HuH-7 (cell line): Measurements from ENCODE around the gene JMJD1C.
"Not testable (repeated sequence)": the region's sequence is repeated elsewhere in the genome, so short reads cannot be mapped to it uniquely, and the experiment has no call there.

ENCODE experiments used
- DNase-seq: peaks from one replicate; pipeline ENCODE4 v3.0.0; 2011; ENCODE audit warnings: low spot score

JMJD1C gene

GRCh38 chr10:63165249-63165648 lies 300.5 kb downstream of the JMJD1C start:
- DNase-seq = no peak

- no peak for DNase-seq
These were observed 301.6 kb downstream of the JMJD1C start for GRCh38 chr10:63164166-63164623.

GRCh38 chr10:63161592-63161991 lies 304.2 kb downstream of the JMJD1C start:
- no peak for DNase-seq

- peak; percentile 26 for DNase-seq
These were observed 307.7 kb downstream of the JMJD1C start for GRCh38 chr10:63157845-63158624.

GRCh38 chr10:63156236-63156635 lies 309.5 kb downstream of the JMJD1C start:
- no peak for DNase-seq

GRCh38 chr10:63155388-63156020 lies 310.3 kb downstream of the JMJD1C start:
- DNase-seq = no peak

- no peak for DNase-seq
These were observed 311.0 kb downstream of the JMJD1C start for GRCh38 chr10:63154546-63155387.

GRCh38 chr10:63153868-63154545 lies 311.8 kb downstream of the JMJD1C start:
- not testable (repeated sequence) for DNase-seq

GRCh38 chr10:63150745-63151144 lies 315.0 kb downstream of the JMJD1C start:
- DNase-seq = no peak

- no peak for DNase-seq
These were observed 319.3 kb downstream of the JMJD1C start for GRCh38 chr10:63146503-63146902.

- DNase-seq = no peak
These were observed 320.0 kb downstream of the JMJD1C start for GRCh38 chr10:63145782-63146181.

- DNase-seq = no peak
These were observed 321.8 kb downstream of the JMJD1C start for GRCh38 chr10:63143987-63144386.

GRCh38 chr10:63142136-63142535 lies 323.6 kb downstream of the JMJD1C start:
- no peak for DNase-seq

GRCh38 chr10:63140077-63140476 lies 325.7 kb downstream of the JMJD1C start:
- no peak for DNase-seq

- DNase-seq = peak; percentile 28
These were observed 328.5 kb downstream of the JMJD1C start for GRCh38 chr10:63137306-63137705.

- no peak for DNase-seq
These were observed 331.8 kb downstream of the JMJD1C start for GRCh38 chr10:63133821-63134557.

GRCh38 chr10:63133056-63133820 lies 332.5 kb downstream of the JMJD1C start, which contains the start of gene NRBF2:
TSS of gene NRBF2 (plus strand) at chr10:63133328. CDS start at chr10:63133471, 143 bp downstream.
- peak; percentile 68 for DNase-seq

GRCh38 chr10:63132651-63133055 lies 333.1 kb downstream of the JMJD1C start:
- DNase-seq = peak; percentile 5

GRCh38 chr10:63129888-63130287 lies 335.9 kb downstream of the JMJD1C start:
- DNase-seq = no peak

- no peak for DNase-seq
These were observed 337.3 kb downstream of the JMJD1C start for GRCh38 chr10:63128443-63128842.
